GM19240 (cell line): ENCODE measurements around the gene C6orf141.

Experiments used
- DNase-seq: peaks from one replicate; pipeline ENCODE4 v3.0.0; 2011; ENCODE audit warnings: low spot score; ENCODE audit not compliant: insufficient read length

The C6orf141 gene

GRCh38 chr6:49539102-49539501, 11.4 kb upstream of the C6orf141 start:
- DNase-seq = no peak

GRCh38 chr6:49540614-49541013, 9.9 kb upstream of the C6orf141 start:
- no peak for DNase-seq

GRCh38 chr6:49541210-49541724, 9.2 kb upstream of the C6orf141 start:
- no peak for DNase-seq

GRCh38 chr6:49541936-49542335, 8.5 kb upstream of the C6orf141 start:
- DNase-seq = no peak

GRCh38 chr6:49543087-49543858, 7.2 kb upstream of the C6orf141 start:
- DNase-seq = no peak

- no peak for DNase-seq
Measured at GRCh38 chr6:49546331-49546730, 4.1 kb upstream of the C6orf141 start.

GRCh38 chr6:49548613-49549304, 1.7 kb upstream of the C6orf141 start:
- no peak for DNase-seq

- no peak for DNase-seq
Measured at GRCh38 chr6:49549691-49550491, 577 bp upstream of the C6orf141 start.

- DNase-seq = no peak
Measured at GRCh38 chr6:49551078-49551865, 804 bp downstream of the C6orf141 start.

GRCh38 chr6:49551866-49552129, 1.3 kb downstream of the C6orf141 start:
- peak; percentile 3 for DNase-seq

GRCh38 chr6:49552596-49552995, 2.1 kb downstream of the C6orf141 start:
- DNase-seq = no peak

- no peak for DNase-seq
Measured at GRCh38 chr6:49553384-49553783, 2.9 kb downstream of the C6orf141 start.

GRCh38 chr6:49555951-49556350, 5.5 kb downstream of the C6orf141 start:
- DNase-seq = no peak

- no peak for DNase-seq
Measured at GRCh38 chr6:49556429-49556837, 6.0 kb downstream of the C6orf141 start.

- no peak for DNase-seq
Measured at GRCh38 chr6:49557177-49557576, 6.7 kb downstream of the C6orf141 start.

- no peak for DNase-seq
Measured at GRCh38 chr6:49558238-49558637, 7.8 kb downstream of the C6orf141 start.

- no peak for DNase-seq
Measured at GRCh38 chr6:49563006-49563886, 12.8 kb downstream of the C6orf141 start.

GRCh38 chr6:49564552-49564951, 14.1 kb downstream of the C6orf141 start:
- DNase-seq = no peak

- DNase-seq = no peak
Measured at GRCh38 chr6:49565261-49565660, 14.8 kb downstream of the C6orf141 start.

GRCh38 chr6:49565855-49566254, 15.4 kb downstream of the C6orf141 start:
- no peak for DNase-seq
